H1 (cell line): Measurements from ENCODE around the gene FAM120B. TPM values are rescaled to one million over a fixed set of nuclear protein-coding genes. Genes with fewer than 3 reads are reported as not detected.

Experiments used
- CTCF ChIA-PET: fragments of 300-600 bp; sonication (Branson Sonifier 250); formaldehyde crosslinking; loops from one replicate; lab custom pipeline; 2021; ENCODE audit not compliant: partially characterized antibody; lab: Charles Lee
- POLR2A ChIA-PET: fragments of 300-600 bp; sonication (Branson Sonifier 250); formaldehyde crosslinking; loops from one replicate; lab custom pipeline; 2021; ENCODE audit warnings: inconsistent platforms; ENCODE audit not compliant: partially characterized antibody; lab: Charles Lee
- DNase-seq, 2 experiments: peaks; one replicate each; pipeline versions ENCODE4 v3.0.0 to v3.0.0-alpha.2; 2010 to 2022; ENCODE audit warnings: low spot score in 2 of 2, low read depth in 1 of 2, mixed read lengths in 1 of 2
- FAIRE-seq: peaks from 2 replicates; lab custom pipeline; 2011; peaks lifted over from hg19 to GRCh38; lab: Jason Lieb, UNC
- H2AFZ ChIP-seq: 2 replicates; pipeline ENCODE4 v1.8.1; 2012; ENCODE audit warnings: low read length, inconsistent platforms
- H2AK5ac ChIP-seq: 2 replicates; pipeline ENCODE4 v1.6.1; 2013; ENCODE audit warnings: low read depth, low read length
- H2BK120ac ChIP-seq: replicated peaks from 2 replicates; pipeline ENCODE3; 2013; ENCODE audit warnings: low read depth, low read length, inconsistent platforms
- H2BK12ac ChIP-seq: 2 replicates; pipeline ENCODE4 v1.6.1; 2013; ENCODE audit warnings: low read depth, low read length
- H2BK15ac ChIP-seq: 2 replicates; pipeline ENCODE4 v1.6.1; 2013; ENCODE audit warnings: low read length
- H2BK20ac ChIP-seq: 2 replicates; pipeline ENCODE4 v1.6.1; 2013; ENCODE audit warnings: low read length
- H2BK5ac ChIP-seq: 2 replicates; pipeline ENCODE4 v1.6.1; 2013; ENCODE audit warnings: low read depth, low read length
- H3K14ac ChIP-seq: 2 replicates; pipeline ENCODE4 v1.6.1; 2013; ENCODE audit warnings: inconsistent platforms; ENCODE audit not compliant: insufficient read length
- H3K18ac ChIP-seq: 2 replicates; pipeline ENCODE4 v1.6.1; 2013; ENCODE audit warnings: low read length; ENCODE audit errors: extremely low read depth
- H3K23ac ChIP-seq: 2 replicates; pipeline ENCODE4 v1.6.1; 2013; ENCODE audit warnings: inconsistent platforms; ENCODE audit not compliant: insufficient read length
- H3K23me2 ChIP-seq: 2 replicates; pipeline ENCODE4 v1.6.1; 2013; ENCODE audit warnings: low read depth, low read length
- H3K27ac ChIP-seq: 2 replicates; pipeline ENCODE4 v1.6.1; 2011; ENCODE audit warnings: low read depth, low read length, inconsistent platforms
- H3K27me3 ChIP-seq, 4 experiments: replicated peaks in 1 of 4; 1 replicate in 1 of 4; 2 replicates in 3 of 4; pipeline versions ENCODE4 v1.6.1 to v1.8.1; 2011 to 2013; ENCODE audit warnings: low read length in 3 of 4, mild to moderate bottlenecking in 3 of 4, inconsistent platforms in 2 of 4, mixed read lengths in 2 of 4, moderate library complexity in 1 of 4; ENCODE audit not compliant: control insufficient read depth in 3 of 4, insufficient read depth in 3 of 4; ENCODE audit errors: extremely low read depth in 1 of 4
- H3K36me3 ChIP-seq, 4 experiments: 2 replicates each; pipeline versions ENCODE4 v1.6.1 to v1.8.1; 2011 to 2013; ENCODE audit warnings: mild to moderate bottlenecking in 4 of 4, low read length in 3 of 4, moderate library complexity in 2 of 4, control low read depth in 1 of 4, inconsistent platforms in 1 of 4; ENCODE audit not compliant: insufficient read depth in 4 of 4, control insufficient read depth in 2 of 4
- H3K4ac ChIP-seq: replicated peaks from 2 replicates; pipeline ENCODE3; 2013; ENCODE audit warnings: low read length, low read depth, mixed read lengths, inconsistent platforms; ENCODE audit not compliant: insufficient read length
- H3K4me1 ChIP-seq, 4 experiments: replicated peaks in 1 of 4; 1 replicate in 1 of 4; 2 replicates in 3 of 4; pipeline versions ENCODE4 v1.6.1 to v1.8.1; 2011 to 2013; ENCODE audit warnings: low read length in 3 of 4, inconsistent platforms in 2 of 4, mixed read lengths in 1 of 4; ENCODE audit not compliant: insufficient read depth in 4 of 4, control insufficient read depth in 3 of 4
- H3K4me2 ChIP-seq, 2 experiments: 2 replicates each; pipeline versions ENCODE4 v1.6.1 to v1.8.1; 2011 to 2013; ENCODE audit warnings: low read depth in 2 of 2, low read length in 2 of 2, control low read depth in 1 of 2, inconsistent platforms in 1 of 2, mild to moderate bottlenecking in 1 of 2; ENCODE audit not compliant: insufficient read depth in 1 of 2
- H3K4me3 ChIP-seq, 4 experiments: fragments of 200-600, 300-600 bp in 1 of 4; sonication (generic), shearing (Covaris generic), sonication (Bioruptor Twin) in 1 of 4; 2 replicates each; pipeline versions ENCODE4 v1.5.1 to v1.8.1; 2011 to 2016; ENCODE audit warnings: low read length in 4 of 4, low read depth in 3 of 4, control low read depth in 2 of 4, inconsistent platforms in 2 of 4, mild to moderate bottlenecking in 2 of 4, mixed read lengths in 1 of 4, moderate library complexity in 1 of 4; ENCODE audit not compliant: insufficient read depth in 2 of 4; ENCODE audit errors: extremely low read depth in 1 of 4
- H3K56ac ChIP-seq: replicated peaks from 2 replicates; pipeline ENCODE3; 2013; ENCODE audit warnings: low read depth, mild to moderate bottlenecking, mixed read lengths, low read length, inconsistent platforms; ENCODE audit not compliant: insufficient read length
- H3K79me1 ChIP-seq: 2 replicates; pipeline ENCODE4 v1.6.1; 2013; ENCODE audit warnings: low read depth, low read length, control low read depth
- H3K79me2 ChIP-seq, 2 experiments: 2 replicates each; pipeline versions ENCODE4 v1.6.1 to v1.8.1; 2012 to 2013; ENCODE audit warnings: low read length in 2 of 2, mild to moderate bottlenecking in 2 of 2, inconsistent platforms in 1 of 2; ENCODE audit not compliant: insufficient read depth in 2 of 2, control insufficient read depth in 1 of 2
- H3K9ac ChIP-seq, 4 experiments: replicated peaks in 1 of 4; 1 replicate in 1 of 4; 2 replicates in 3 of 4; pipeline versions ENCODE4 v1.6.1 to v1.8.1; 2011 to 2013; ENCODE audit warnings: low read depth in 3 of 4, low read length in 3 of 4, control low read depth in 2 of 4, mild to moderate bottlenecking in 2 of 4, moderate library complexity in 2 of 4, inconsistent platforms in 1 of 4; ENCODE audit errors: extremely low read depth in 1 of 4
- H3K9me3 ChIP-seq, 2 experiments: 2 replicates each; pipeline versions ENCODE4 v1.6.1 to v1.8.1; 2012 to 2013; ENCODE audit warnings: mild to moderate bottlenecking in 2 of 2, moderate library complexity in 2 of 2, control low read depth in 1 of 2, inconsistent platforms in 1 of 2, low read depth in 1 of 2, low read length in 1 of 2, mixed read lengths in 1 of 2; ENCODE audit not compliant: insufficient read depth in 2 of 2
- H4K20me1 ChIP-seq, 2 experiments: replicated peaks in 1 of 2; 2 replicates each; pipeline versions ENCODE3 to v1.8.1; 2011 to 2013; ENCODE audit warnings: inconsistent platforms in 2 of 2, low read length in 2 of 2, mild to moderate bottlenecking in 1 of 2; ENCODE audit not compliant: insufficient read depth in 2 of 2, control insufficient read depth in 1 of 2
- H4K5ac ChIP-seq: 2 replicates; pipeline ENCODE4 v1.6.1; 2013; ENCODE audit warnings: low read length, low read depth, mixed read lengths, inconsistent platforms; ENCODE audit not compliant: insufficient read length
- H4K8ac ChIP-seq: 2 replicates; pipeline ENCODE4 v1.8.0; 2013; ENCODE audit warnings: mild to moderate bottlenecking, moderate library complexity, low read length, inconsistent platforms; ENCODE audit not compliant: insufficient read depth; ENCODE audit errors: extremely low read depth
- H4K91ac ChIP-seq: replicated peaks from 2 replicates; pipeline ENCODE3; 2013; ENCODE audit warnings: low read length, mixed read lengths, inconsistent platforms; ENCODE audit not compliant: insufficient read length
- SIRT6 ChIP-seq: IDR thresholded peaks from one replicate; pipeline ENCODE4 v1.7.1; 2012; ENCODE audit warnings: low read length, inconsistent platforms
- WGBS, 2 experiments: shearing (Covaris generic) in 1 of 2; methylation state at CpG; one replicate each; pipeline versions ENCODE4 v1.1.6 to v1.1.7; 2013 to 2015; ENCODE audit warnings: low lambda C conversion rate in 2 of 2, mixed read lengths in 2 of 2, inconsistent platforms in 1 of 2, low coverage in 1 of 2, missing lambda C conversion rate in 1 of 2; ENCODE audit not compliant: insufficient replicate concordance in 2 of 2, insufficient coverage in 1 of 2, insufficient read length in 1 of 2; ENCODE audit errors: extremely low coverage in 1 of 2, missing lambda C conversion rate in 1 of 2; 5-methylcytosine and 5-hydroxymethylcytosine counted together
- polyA plus RNA-seq, 7 experiments: library from polyadenylated mRNA; depleted of rRNA in 3 of 7; stranded (reverse) in 5 of 7; unstranded in 2 of 7; fragments of >200 nt in 5 of 7; fragments of 200-250 nt in 2 of 7; gene quantifications; 1 replicate in 5 of 7; 2 replicates in 1 of 7; 4 replicates in 1 of 7; pipeline versions ENCODE4 v1.2.1 to v1.2.3, GENCODE V29; 2011 to 2013; ENCODE audit warnings: missing spikeins in 2 of 7, mixed read lengths in 2 of 7
- total RNA-seq: library from RNA; stranded (reverse); fragmentation: NEBNext Ultra II Directional; extraction: Animal tissue kit (Norgen Biotek cat#: 25700); gene quantifications from 2 replicates; pipeline ENCODE4 v1.2.1, GENCODE V29; 2021
- TF ChIP-seq, protein P1 (sequence below), 3 experiments: IDR thresholded peaks; 1 replicate in 2 of 3; 2 replicates in 1 of 3; pipeline versions ENCODE4 v1.5.1 to v1.6.1; 2011; ENCODE audit warnings: low read length in 3 of 3, mild to moderate bottlenecking in 3 of 3, inconsistent platforms in 2 of 3, low read depth in 1 of 3, moderate library complexity in 1 of 3; ENCODE audit not compliant: insufficient read depth in 1 of 3; ENCODE audit errors: control extremely low read depth in 1 of 3

The FAM120B gene
- total and polyA plus RNA-seq, 2 of the 8 experiments (the other 6 are each of a cell fraction or from before 2014, with no cell fraction given): 5.1 to 12.5 TPM

DNA sequence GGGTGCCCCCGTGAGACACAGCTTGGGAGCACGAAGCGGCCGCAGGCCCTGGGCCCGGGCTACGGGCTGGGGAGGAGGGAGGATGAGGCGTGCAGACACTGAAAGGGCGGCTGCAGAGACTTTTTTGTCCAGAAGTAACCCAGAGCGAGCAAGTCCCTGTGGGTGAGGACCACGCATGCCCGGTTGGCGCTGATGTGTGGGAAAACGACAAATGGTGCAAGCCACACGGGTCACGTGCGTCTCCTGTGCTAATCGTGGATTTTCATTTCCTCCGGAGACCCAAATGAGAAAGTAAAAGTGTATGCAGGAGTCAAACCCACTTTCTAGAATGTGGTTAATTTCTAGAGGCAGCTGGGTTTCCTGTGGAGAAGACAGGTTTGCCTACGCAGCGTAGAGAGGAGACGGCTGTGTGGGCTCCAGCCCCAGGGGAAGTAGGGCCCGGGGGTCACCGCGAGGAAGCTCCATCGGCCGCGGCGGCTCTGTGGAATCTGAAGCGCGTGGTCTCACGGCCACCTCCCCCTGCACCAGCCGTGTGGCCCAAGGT is 34.7 kb upstream of the FAM120B start:
- no peak overlapping the region for H2AFZ ChIP-seq
- no peak overlapping the region for H3K4ac ChIP-seq
- H3K4me1 ChIP-seq: peaks cover 0 to 5% (median under 1%) of the 10 kb centered on the region in 4 experiments; a peak in 2 of 7 replicates
- DNase-seq (no peak), FAIRE-seq (no peak)
- H2BK15ac ChIP-seq: no peak overlapping the region
- 92% methylated on average over 32 of the region's 32 CpGs; no CpG with 5 or more reads in 1 of the 2 experiments for WGBS, 2 experiments
- H2BK5ac ChIP-seq: no peak overlapping the region
- no peak overlapping the region for H2AK5ac ChIP-seq
- 0 out of 2 replicates have a peak overlapping the region, but pooled peaks have one; percentile 35 for H4K8ac ChIP-seq
- no peaks in the 10 kb centered on the region for H3K79me2 ChIP-seq
- no peak overlapping the region for H2BK120ac ChIP-seq
- H3K23ac ChIP-seq: no peak overlapping the region
- H3K79me1 ChIP-seq: no peaks in the 10 kb centered on the region
- H3K56ac ChIP-seq: no peak overlapping the region
- no peak overlapping the region for H3K9ac ChIP-seq
- H2BK12ac ChIP-seq: no peak overlapping the region
- no peak overlapping the region for H2BK20ac ChIP-seq
- H3K4me3 ChIP-seq: no peak overlapping the region
- no peaks in the 10 kb centered on the region for H3K23me2 ChIP-seq
- no peak overlapping the region for H3K14ac ChIP-seq
- CTCF ChIA-PET: interaction anchor here (1.2 to 1.3 kb wide), 2 partner anchors 9 to 16 kb away, joined by 3 to 6 read pairs; no protein-coding TSS in a partner anchor
- H3K9me3 ChIP-seq: no peaks in the 10 kb centered on the region
- H3K4me2 ChIP-seq: no peak overlapping the region
- H3K18ac ChIP-seq: no peak overlapping the region
- no peak overlapping the region for H4K91ac ChIP-seq
- H4K5ac ChIP-seq: no peak overlapping the region
- no peaks in the 10 kb centered on the region for H4K20me1 ChIP-seq
- POLR2A ChIA-PET: interaction anchor here (4.8 kb wide), 1 partner anchor 19 kb away, joined by 17 read pairs; the partner anchor contains the start of gene DLL1
- H3K36me3 ChIP-seq: no peaks in the 10 kb centered on the region
- no peaks in the 10 kb centered on the region for H3K27me3 ChIP-seq
- H3K27ac ChIP-seq: no peak overlapping the region
- TF ChIP-seq, protein P1, sequence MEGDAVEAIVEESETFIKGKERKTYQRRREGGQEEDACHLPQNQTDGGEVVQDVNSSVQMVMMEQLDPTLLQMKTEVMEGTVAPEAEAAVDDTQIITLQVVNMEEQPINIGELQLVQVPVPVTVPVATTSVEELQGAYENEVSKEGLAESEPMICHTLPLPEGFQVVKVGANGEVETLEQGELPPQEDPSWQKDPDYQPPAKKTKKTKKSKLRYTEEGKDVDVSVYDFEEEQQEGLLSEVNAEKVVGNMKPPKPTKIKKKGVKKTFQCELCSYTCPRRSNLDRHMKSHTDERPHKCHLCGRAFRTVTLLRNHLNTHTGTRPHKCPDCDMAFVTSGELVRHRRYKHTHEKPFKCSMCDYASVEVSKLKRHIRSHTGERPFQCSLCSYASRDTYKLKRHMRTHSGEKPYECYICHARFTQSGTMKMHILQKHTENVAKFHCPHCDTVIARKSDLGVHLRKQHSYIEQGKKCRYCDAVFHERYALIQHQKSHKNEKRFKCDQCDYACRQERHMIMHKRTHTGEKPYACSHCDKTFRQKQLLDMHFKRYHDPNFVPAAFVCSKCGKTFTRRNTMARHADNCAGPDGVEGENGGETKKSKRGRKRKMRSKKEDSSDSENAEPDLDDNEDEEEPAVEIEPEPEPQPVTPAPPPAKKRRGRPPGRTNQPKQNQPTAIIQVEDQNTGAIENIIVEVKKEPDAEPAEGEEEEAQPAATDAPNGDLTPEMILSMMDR (IDR thresholded peaks at IDR 0.05; ENCODE audit: control extremely low read depth in 1 of 3, insufficient read depth in 1 of 3, low read depth in 1 of 3, low read length in 3 of 3): no peak
- no peak for TF ChIP-seq SIRT6
